Stimulated activated naive CD4-positive, alpha-beta T cell treated with Interleukin-2 at 50 U/mL for 16 hours (primary cell): Measurements from ENCODE around the gene SRGN.

Source experiments
- DNase-seq: peaks from one replicate; lab custom pipeline; 2025; lab: John Stamatoyannopoulos, UW

The SRGN gene

DNA sequence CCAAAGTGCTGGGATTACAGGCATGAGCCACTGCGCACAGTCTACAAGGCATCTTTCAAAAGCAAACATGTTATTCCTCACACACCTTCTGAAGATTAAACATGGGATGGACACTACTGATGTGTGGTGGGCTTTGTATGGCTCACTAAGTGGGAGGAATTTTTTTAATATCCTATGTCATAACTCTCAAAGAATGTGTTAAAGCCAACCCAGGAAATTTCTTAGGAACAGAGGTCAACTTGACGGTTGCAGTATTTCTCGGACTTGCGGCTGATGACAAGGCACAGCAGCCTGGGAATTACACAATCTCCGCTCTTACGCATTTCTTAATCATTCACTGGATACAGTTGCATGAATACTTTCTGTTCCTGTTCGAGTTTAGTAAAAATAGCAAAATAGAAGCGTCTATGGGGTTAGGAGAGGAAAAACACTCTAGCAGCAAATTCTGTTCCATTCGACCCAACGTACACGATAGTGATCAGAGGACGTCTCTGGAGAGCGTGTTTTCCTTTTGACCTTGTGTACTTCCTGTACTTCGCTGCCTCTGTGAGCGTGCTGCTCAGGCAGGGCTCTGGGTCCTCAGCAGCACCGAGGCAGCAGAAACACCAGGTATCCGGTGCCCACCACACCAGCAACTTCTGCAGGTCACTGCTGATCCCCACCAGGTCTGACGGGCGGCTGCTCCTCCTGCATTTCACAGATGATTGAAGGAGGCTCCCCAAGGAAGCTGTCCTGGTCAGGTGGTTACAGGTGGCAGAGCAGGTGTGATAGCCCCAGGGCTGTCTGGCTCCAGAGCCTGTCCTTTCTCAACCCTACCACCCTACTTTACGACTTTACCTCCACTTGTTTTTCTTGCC is 26.4 kb upstream of the SRGN start:
- DNase-seq: no peak

DNA sequence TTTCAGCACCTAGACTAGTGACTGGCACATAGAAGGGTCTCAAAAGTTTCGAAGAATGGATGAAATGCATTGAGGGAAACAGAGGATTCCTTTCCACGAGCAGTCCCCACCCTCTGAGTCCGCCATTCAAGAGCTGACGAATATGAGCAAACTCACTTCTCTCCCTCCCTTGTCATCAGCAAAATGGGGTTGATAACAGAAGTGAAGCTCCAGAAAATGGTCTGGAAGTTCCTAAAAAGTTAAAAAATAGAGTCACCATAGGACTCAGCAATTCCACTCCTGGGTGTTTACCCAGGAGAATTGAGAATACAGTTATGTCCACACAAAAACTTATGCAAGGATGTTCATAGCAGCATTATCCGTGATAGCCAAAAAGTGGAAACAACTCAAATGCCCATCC is 25.0 kb upstream of the SRGN start:
- DNase-seq: no peak

DNA sequence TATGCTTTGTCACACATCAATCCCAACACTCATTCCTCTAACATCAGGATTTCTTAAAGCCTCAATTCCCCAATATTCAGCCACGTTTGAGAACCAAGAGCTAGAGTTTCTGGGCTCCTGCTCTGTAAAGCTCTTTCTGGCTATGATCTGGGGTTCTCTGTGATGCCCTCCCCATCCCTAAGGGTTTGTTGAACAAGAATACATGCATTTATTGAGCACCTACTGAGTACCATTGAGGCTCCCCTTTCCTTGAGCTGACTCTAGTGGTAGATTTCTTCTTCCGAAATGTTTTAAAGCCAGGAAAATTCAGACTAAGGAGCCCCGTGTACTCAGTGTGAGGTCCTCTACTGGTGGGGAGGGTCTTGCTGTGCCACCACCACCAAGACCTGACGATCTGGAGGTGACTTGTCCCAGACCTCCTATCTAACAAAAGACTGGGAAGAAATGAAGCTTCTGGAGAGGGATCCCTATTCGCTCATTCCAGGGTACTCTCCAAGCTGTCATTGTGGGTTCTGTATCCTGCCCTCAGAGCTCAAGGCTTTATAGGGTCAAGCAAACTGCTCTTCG is 23.1 kb upstream of the SRGN start:
- DNase-seq: no peak

DNA sequence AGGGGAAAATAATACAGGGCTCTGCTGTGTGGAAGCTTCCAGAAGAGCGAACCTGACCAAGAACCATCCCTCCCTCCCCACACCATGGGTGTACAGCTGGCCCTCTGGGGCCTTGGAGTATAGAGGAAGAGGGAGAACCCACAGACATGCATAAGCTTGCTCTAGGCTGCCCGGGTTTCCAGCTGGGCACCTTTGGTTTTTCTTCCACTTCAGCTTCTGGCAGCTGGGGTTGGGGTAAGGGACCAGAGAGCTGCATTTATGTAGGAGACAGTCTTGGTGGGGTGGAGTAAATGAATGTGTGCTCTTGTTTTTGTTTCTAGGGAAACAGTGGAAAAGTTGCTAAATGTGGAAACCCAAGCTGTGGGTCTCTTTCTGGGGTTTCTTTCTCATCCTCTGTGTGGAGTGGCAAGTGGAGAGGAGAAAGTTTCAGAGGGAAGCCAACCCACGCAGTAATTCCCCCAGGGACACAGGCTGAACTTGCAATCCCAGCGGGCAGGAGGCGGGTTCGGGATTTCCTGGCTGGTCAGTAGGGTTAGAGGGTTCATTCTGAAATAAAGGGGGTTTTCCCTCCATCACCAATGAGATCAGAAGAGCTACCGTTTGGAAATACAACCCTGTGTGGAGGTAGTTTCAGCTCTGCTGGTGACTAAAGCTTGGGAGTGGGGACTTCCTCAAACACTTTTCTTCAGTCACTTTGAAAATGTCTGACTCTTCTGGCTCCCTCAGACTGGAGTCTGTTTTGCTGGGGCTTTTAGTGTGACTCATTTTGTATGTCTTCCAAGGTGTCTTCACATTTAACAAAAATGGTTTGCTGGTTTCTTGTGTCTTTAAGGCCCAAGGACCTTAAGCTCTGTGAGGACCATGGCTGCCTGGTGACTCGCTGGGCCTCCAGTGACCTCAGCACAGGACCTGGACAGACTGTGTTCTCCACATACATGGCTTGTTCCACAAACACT is 22.2 kb upstream of the SRGN start:
- peak; percentile 58 for DNase-seq

DNA sequence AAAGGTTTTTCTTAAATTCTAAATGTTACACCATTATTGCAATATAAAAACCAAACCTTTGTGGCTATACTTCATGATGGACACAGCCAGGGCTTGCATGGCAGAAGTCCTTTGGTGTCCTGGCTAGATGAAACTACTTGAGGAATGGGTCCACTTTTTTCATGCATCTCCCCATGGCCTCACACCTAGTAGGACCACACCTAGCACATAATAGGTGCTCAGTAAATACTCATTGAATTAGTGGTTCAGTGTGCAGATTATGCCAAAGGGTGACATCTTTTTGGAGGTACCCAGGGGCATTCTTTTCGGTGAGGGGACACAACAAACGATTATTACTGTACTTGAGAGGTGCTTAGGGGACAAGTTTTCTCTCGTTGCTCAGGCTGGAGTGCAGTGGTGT is 20.7 kb upstream of the SRGN start:
- DNase-seq: no peak

DNA sequence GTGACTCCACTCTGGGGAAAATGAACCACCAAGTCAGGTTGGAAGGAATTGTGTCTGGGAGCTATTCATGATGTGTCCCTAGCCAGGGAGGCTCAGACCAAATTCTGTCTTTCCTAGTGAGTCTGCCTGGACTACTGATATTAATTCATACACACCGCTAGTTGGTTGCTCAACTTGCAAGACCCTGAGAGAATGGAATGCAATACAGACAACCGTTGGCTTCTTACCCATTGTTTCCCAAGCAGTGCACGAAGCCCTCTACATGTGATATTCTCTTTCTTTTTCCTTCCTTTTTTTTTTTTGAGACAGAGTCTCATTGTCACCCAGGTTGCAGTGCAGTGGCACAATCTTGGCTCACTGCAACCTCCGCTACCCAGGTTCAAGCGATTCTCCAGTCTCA is 19.4 kb upstream of the SRGN start:
- no peak for DNase-seq

DNA sequence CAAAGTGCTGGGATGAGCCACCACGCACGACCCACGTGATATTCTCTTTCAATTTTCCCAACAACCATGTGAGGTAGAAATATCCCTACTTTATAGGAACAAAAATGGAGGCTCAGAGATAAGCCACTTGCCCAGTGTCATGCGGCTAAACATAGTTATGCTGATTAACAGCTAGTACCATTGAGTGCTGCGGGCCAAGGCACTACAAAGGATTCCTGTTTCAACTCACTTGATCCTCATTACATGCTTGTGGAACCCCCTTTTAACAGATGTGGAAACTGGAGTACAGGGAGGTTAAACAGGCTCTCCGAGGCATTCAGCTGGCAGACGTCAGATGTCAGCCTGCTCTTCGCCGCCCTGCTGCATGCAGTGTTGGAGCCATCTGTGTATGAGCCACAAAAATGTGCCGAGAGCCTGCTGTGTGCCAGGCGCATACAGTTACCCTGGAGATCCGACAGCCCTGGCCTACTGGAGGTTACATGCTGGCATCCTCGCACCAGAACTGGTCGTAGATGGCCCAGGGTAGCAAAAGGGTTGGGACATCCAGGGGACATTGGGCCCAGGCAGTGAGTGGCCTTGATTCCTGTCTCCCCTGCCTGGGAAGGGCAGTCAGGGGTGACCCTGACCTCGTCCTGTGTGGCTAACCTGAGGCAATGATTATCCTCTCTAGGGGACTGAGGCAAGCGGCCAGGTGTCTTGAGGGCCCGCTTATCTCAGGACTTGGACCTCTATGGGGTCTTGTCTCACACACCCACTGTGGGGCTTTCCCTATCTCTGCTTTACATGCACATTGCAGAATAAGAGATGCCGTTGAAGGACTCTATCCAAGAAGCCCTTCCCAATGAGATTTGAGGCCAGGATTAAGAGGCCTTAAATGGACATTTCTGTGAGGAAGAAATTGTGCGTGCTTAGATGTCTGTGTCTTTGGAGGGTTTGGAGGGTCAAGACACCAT is 18.5 kb upstream of the SRGN start:
- no peak for DNase-seq

DNA sequence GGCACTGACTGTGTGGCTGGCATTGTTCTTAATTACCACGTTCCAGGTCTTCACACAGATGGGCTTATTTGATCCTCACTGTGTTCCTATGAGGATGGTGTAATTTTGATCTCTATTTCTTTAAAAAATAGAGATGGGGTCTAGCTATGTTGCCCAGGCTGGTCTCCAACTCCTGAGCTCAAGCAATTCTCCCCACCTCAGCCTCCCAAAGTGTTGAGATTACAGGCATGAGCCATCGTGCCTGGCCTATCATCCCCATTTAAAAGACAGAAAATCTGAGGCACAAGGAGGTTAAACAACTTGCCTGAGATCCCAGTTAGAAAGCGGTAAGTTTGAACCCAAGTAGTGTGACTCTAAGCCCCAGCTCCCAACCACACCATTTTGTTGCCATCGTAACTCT is 17.0 kb upstream of the SRGN start:
- no peak for DNase-seq

DNA sequence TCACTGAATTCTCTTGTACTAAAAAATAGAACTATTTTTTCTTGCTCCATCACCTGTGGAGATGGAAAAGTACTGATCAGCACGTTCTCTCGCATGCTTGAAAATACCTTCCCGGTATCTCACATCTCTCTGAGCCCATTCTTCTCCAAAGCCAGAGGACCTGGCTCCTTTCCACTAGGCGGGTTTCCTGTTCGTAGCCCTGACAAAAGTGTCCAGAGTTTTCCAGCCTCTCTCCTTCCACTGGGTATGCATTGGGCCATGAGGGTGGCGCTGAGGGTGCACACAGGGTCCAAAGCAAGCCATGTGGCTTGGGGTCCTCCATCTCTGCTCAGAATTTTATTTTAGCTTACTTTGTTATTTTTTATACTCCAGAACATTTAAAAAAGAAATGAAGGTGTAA is 16.3 kb upstream of the SRGN start:
- no peak for DNase-seq

DNA sequence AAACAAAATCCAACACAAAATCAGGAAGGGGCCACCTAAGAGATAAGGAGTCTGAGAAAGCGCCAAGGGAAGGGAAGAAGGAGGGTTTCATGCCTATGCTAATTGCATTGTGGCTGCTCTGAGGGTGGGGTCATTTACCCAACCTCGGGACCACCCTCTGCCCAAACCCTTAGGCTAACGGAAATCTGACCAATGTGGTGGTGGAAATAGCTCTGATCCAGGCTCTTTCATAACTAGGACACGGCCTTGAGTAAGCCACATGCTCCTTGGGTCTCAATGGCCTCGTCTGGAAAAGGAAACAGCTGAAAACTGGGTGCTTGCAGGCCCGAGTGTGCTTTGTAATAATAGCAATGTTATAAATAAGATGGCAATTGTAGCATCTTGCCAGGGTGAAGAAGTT is 14.9 kb upstream of the SRGN start:
- DNase-seq: no peak

DNA sequence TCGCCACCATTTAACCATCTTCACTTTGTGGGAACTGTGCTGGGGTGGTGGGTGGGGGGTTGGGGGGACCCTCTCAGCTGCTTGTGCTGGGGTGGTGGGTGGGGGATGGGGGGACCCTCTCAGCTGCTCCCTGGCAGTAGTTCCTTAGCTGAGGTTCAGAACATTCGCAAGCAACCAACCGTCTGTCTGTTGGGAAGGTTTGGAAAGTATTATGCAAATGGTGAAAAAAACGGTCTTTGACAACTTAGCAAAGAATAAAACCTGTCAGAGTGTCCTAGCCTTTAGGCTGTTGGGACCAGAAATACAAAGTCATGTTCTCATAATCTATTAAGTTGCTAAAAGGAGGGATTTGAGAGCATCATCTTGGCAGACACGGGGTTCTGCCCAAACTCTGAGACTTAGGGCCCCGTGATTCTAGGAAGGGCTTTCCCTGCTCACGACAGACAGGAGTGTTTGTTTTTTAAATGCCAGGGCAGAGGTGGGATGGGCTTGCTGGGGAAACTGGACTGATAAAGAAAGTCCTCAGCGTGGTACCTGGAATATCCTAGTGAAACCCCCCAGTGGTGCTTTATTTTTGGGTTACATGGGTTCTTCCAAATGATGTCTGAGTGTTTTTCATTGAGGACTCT is 14.1 kb upstream of the SRGN start:
- no peak for DNase-seq

DNA sequence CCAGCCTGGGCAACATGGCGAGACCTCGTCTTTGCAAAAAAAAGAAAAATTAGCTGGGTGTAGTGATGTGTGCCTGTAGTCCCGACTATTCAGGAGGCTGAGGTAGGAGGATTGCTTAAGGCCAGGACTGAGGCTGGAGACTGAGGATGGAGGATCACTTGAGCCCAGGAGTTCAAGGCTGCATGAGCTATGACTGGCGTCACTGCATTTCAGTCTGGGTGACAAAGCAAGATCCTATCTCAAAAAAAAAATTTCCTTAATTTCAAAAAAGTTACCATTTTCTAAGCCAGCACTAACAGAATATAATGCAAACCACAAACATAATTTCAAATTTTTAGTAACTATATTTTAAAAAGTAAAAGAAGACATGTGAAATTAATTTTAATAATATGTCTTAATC is 13.4 kb upstream of the SRGN start:
- no peak for DNase-seq

DNA sequence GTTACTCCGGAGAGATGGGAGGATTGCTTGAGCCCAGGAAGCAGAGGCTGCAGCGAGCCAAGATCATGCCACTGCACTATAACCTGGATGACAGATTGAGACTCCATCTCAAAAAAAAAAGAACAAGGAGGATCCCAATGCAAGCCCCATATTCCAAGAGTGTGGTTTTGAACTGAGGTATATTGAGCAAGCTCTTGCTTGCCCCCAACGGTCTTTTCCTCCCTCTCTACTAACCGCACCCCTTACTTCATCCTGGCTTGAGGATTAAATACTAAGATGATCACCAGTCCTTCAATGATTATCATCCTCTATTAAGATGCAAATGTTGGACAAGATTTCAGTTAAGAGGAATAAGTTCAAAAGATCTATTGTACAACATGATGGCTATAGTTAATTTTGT is 12.5 kb upstream of the SRGN start:
- DNase-seq: no peak

DNA sequence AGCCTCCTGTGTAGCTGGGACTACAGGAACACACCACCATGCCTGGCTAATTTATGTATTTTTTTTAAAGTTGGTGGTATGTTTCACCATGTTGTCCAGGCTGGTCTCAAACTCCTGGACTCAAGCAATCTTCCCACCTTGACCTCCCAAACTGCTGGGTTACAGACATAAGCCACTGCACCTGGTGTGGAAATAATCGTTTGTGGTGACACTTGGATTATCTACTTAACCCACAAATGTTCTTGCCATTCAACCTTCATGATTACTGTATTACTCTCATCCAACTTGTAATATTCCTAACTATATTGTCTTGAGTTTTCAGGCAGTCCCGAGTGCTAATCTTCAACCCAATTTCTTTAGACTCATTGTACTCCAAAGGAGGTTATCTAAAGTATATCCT is 9.6 kb upstream of the SRGN start:
- no peak for DNase-seq

DNA sequence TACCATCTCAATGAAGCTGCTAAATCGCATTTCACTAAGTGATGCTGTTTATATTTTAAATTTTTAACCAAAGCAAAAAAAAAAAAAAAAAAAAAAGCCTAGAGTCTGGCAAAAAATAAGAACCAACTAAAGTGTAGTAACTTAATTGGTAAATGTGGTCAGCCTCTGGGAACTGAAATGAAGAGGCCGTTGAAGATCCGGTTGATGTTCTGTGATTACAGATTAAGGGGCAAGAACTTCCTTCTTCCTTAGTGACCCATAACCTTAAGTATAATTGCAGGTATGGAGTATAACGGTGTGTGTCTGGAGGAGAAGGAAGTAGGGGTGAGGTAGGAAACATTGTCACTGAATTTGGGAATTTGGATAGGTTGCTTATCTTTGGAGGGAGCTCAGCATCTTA is 7.7 kb upstream of the SRGN start:
- DNase-seq: no peak

DNA sequence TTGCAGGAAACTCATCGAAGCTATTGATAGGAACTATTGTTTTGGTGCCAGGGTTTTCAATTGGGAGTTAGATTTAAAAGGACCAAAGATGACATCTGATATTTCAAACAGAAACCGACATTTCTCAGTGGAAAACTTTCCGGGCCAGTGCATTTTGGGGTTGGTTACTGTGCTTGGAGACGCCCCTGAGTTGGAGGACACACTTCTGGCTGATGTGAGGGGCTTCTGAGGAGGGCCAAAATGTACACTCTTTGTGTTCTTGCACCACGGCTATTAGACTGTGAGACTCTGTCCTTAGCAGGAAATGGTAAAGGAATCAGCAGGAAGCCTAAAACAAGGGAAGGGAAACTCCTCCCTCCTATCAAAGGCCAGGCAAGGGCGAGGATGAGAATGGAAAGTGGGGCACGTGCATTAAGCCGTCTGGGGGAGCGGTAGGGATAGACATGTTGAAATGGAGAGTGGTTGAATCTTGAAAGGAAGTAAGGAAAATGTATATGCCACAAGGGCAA is 1.8 kb upstream of the SRGN start:
- DNase-seq: no peak

DNA sequence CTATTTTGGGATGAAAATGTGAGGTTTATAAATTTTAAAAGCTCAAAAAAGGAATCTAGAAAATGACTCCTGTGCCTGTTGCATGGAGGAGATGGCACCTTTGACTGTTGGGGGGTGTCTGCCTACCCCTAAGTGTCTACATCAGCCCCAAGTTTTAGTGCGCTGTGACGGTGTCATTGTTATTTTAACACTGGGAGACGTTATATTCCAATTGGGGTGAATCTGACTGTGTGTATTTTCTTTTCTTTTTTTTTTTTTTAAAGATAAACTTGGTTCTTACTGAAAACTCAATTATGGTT is 517 bp downstream of the SRGN start:
- no peak for DNase-seq

DNA sequence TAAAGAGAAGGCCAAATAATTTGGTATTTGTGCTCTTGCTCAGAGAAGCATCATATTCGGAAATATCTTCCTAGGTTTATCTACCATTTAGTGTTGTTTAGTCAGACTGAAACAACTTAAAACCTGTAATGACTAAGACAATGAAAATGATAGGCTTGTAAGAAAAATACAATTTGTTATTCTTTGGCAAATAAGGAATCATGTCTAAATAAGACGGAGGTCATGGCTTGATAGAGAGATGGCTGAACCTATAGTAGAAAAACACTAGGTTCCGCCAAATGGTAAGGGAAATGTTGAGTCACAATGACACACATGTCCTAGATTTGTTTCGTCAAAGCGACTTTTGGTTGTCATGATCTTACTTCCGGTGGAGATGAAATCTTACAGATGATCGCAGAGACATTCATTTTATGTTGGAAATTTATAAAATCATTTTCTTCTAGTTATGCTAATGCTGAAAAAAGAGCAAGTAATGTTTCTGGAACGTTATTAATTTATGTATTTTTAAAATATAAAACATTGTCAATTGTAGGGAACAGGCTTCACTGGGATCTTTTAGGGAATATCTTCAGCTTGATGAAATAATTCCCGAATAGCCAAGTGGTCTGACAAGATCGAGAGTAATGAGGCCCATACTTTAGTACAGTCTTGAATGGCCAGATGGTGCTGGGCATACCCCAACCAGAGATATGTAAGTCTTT is 1.0 kb downstream of the SRGN start:
- no peak for DNase-seq

DNA sequence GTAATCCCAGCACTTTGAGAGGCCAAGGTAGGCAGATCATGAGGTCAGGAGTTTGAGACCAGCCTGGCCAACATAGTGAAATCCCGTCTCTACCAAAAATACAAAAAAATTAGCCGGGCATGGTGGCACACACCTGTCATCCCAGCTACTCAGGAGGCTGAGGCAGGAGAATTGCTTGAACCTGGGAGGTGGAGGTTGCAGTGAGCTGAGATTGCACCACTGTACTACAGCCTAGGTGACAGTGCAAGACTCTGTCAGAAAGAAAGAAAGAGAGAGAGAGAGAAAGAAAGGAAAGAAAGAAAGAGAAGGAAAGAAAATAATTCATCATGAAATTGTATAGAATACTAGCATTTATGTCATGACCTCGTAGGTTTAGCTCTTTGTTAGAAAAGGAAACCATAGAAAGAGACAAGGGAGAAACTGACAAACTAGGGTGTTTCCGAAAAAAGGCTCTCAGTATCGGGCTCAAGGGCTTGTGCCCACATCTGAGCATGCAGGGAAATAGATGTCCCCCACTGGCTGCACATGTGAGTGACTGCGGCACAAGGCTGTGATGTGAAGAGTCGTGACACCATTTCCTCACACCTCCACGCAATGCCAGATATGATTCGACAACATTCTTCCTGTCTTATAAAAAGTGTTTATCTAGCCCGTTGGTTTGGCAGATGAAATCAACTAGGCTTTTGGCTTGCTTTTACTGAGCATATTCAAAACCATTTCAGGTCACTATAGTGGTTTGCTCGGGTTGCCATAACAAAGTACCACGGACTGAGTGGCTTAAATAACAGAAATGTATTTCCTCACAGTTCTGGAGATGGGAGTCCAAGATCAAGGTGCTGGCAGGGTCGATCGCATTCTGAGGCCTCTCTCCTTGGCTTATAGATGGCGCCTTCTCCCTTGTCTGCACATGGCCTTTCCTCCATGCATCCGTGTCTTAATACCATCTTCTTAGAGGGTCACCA is 2.0 kb downstream of the SRGN start:
- DNase-seq: peak; percentile 84
